ENCODE data around the gene TSR3. TPM values are rescaled to one million over a fixed set of nuclear protein-coding genes. Genes with fewer than 3 reads are reported as not detected.

The TSR3 gene
- total and polyA plus RNA-seq, 4 donors, result 20.3 to 29.9 (median 28.9) TPM

DNA sequence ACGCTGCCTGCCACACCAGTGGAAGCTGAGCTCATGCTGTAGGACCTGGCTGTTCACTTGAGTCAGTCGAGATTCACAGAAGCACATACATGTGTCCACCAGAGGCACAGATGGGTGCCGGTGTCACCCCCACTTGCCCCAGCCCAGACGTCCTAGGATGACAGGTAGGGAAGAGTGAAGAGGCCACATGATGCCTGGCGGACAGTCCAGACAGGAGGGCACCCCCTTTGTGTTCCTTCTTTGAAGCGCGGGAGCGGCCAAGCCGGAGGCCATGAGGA is 33.5 kb downstream of the TSR3 start:
- 84% methylated on average over 9 of the region's 9 CpGs for WGBS
- no peaks in the 10 kb centered on the region for H3K9me3 ChIP-seq (ENCODE audit: control insufficient read depth in 4 of 4, low read length in 3 of 4)

DNA sequence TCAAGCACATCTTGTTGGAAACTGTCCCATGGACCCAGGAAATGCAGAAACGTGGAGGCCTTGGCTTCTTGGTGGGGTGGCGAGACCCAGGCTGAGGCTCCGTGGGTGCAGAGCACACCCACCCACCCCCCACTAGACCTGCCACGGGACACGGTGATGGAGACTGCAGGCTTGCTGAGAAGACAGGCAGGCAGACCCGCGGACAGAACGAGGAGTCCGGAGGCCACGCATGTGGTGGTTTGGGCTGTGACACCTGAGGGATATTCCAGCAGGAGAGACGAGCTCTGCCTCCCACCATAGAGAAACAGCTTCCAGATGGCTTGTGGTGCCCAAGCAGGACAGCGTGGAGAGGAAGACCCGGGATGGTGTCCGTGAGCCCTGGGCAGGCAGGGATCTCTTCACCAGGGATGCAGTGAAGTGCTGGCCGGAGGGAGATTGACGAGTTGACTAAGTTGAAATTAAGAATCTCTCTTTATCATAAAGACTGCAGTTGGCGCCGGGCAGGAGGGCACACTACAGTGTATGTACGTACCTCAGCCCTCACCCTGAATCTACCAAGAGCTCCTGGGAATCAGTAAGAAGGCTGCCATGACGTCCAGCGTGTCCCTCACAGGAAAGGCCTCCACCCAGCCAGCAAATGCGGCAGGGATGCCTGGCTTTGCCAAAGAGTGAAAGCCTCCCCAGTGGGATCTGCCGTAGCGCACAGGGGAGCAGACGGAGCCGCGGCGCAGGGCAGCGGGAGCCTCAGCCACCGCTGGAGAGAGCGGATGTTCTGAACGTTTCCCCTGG is 34.0 kb downstream of the TSR3 start:
- Histone ChIP-seq H3K4me1 (ENCODE audit: control insufficient read depth in 4 of 4, insufficient read depth in 4 of 4, low read length in 3 of 4) (peaks cover 0 to 14% (median 9%) of the 10 kb centered on the region in 4 donors), H3K36me3 (ENCODE audit: control insufficient read depth in 4 of 4, insufficient read depth in 3 of 4, low read depth in 1 of 4, low read length in 3 of 4) (peaks cover 38 to 75% (median 46%) of the 10 kb centered on the region in 4 donors), H3K27me3 (ENCODE audit: control insufficient read depth in 4 of 4, insufficient read depth in 4 of 4, low read length in 3 of 4) (no peaks in the 10 kb centered on the region), H3K9ac (ENCODE audit: low read depth in 1 of 2, low read length in 2 of 2) (no peak overlapping the region), H3K27ac (ENCODE audit: low read depth in 1 of 2, low read length in 2 of 2) (no peak overlapping the region), H3K4me3 (ENCODE audit: low read depth in 1 of 3, low read length in 3 of 3) (no peak overlapping the region), H3K9me3 (ENCODE audit: control insufficient read depth in 4 of 4, low read length in 3 of 4) (no peaks in the 10 kb centered on the region)
- no peak for DNase-seq (ENCODE audit: low spot score)
- no peak for TF ChIP-seq GABPA (IDR thresholded peaks at IDR 0.05 in 1 of 2, conservative IDR thresholded peaks at IDR 0.05 in 1 of 2)
- no peak for TF ChIP-seq RAD21 (IDR thresholded peaks at IDR 0.05)
- no peak for TF ChIP-seq JUND (IDR thresholded peaks at IDR 0.05)
- TF ChIP-seq TAF1 (conservative IDR thresholded peaks at IDR 0.05), result no peak
- TF ChIP-seq, protein P1, sequence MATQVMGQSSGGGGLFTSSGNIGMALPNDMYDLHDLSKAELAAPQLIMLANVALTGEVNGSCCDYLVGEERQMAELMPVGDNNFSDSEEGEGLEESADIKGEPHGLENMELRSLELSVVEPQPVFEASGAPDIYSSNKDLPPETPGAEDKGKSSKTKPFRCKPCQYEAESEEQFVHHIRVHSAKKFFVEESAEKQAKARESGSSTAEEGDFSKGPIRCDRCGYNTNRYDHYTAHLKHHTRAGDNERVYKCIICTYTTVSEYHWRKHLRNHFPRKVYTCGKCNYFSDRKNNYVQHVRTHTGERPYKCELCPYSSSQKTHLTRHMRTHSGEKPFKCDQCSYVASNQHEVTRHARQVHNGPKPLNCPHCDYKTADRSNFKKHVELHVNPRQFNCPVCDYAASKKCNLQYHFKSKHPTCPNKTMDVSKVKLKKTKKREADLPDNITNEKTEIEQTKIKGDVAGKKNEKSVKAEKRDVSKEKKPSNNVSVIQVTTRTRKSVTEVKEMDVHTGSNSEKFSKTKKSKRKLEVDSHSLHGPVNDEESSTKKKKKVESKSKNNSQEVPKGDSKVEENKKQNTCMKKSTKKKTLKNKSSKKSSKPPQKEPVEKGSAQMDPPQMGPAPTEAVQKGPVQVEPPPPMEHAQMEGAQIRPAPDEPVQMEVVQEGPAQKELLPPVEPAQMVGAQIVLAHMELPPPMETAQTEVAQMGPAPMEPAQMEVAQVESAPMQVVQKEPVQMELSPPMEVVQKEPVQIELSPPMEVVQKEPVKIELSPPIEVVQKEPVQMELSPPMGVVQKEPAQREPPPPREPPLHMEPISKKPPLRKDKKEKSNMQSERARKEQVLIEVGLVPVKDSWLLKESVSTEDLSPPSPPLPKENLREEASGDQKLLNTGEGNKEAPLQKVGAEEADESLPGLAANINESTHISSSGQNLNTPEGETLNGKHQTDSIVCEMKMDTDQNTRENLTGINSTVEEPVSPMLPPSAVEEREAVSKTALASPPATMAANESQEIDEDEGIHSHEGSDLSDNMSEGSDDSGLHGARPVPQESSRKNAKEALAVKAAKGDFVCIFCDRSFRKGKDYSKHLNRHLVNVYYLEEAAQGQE (IDR thresholded peaks at IDR 0.05), result no peak
- no peak for TF ChIP-seq HNF4A (conservative IDR thresholded peaks at IDR 0.05)
- TF ChIP-seq SP1 (IDR thresholded peaks at IDR 0.05), result no peak
- TF ChIP-seq, protein P2, sequence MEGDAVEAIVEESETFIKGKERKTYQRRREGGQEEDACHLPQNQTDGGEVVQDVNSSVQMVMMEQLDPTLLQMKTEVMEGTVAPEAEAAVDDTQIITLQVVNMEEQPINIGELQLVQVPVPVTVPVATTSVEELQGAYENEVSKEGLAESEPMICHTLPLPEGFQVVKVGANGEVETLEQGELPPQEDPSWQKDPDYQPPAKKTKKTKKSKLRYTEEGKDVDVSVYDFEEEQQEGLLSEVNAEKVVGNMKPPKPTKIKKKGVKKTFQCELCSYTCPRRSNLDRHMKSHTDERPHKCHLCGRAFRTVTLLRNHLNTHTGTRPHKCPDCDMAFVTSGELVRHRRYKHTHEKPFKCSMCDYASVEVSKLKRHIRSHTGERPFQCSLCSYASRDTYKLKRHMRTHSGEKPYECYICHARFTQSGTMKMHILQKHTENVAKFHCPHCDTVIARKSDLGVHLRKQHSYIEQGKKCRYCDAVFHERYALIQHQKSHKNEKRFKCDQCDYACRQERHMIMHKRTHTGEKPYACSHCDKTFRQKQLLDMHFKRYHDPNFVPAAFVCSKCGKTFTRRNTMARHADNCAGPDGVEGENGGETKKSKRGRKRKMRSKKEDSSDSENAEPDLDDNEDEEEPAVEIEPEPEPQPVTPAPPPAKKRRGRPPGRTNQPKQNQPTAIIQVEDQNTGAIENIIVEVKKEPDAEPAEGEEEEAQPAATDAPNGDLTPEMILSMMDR (IDR thresholded peaks at IDR 0.05; ENCODE audit: low read depth, low read length, missing input control), result no peak
- no peak for TF ChIP-seq FOXA2 (IDR thresholded peaks at IDR 0.05)
- TF ChIP-seq NR2F2 (IDR thresholded peaks at IDR 0.05), result no peak
- TF ChIP-seq RXRA (IDR thresholded peaks at IDR 0.05), result no peak
- TF ChIP-seq FOXA1 (IDR thresholded peaks at IDR 0.05), result no peak
- no peak for TF ChIP-seq YY1 (IDR thresholded peaks at IDR 0.05)
- no peak for TF ChIP-seq HNF4G (IDR thresholded peaks at IDR 0.05)
- TF ChIP-seq, protein P3, sequence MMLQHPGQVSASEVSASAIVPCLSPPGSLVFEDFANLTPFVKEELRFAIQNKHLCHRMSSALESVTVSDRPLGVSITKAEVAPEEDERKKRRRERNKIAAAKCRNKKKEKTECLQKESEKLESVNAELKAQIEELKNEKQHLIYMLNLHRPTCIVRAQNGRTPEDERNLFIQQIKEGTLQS (IDR thresholded peaks at IDR 0.05), result no peak
- TF ChIP-seq, protein P4, sequence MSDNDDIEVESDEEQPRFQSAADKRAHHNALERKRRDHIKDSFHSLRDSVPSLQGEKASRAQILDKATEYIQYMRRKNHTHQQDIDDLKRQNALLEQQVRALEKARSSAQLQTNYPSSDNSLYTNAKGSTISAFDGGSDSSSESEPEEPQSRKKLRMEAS (IDR thresholded peaks at IDR 0.05), result no peak
- TF ChIP-seq, protein P5, sequence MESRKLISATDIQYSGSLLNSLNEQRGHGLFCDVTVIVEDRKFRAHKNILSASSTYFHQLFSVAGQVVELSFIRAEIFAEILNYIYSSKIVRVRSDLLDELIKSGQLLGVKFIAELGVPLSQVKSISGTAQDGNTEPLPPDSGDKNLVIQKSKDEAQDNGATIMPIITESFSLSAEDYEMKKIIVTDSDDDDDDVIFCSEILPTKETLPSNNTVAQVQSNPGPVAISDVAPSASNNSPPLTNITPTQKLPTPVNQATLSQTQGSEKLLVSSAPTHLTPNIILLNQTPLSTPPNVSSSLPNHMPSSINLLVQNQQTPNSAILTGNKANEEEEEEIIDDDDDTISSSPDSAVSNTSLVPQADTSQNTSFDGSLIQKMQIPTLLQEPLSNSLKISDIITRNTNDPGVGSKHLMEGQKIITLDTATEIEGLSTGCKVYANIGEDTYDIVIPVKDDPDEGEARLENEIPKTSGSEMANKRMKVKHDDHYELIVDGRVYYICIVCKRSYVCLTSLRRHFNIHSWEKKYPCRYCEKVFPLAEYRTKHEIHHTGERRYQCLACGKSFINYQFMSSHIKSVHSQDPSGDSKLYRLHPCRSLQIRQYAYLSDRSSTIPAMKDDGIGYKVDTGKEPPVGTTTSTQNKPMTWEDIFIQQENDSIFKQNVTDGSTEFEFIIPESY (IDR thresholded peaks at IDR 0.05), result no peak
- TF ChIP-seq EGR1 (IDR thresholded peaks at IDR 0.05; ENCODE audit: low read depth in 2 of 2), result no peak
- 94% methylated on average over 32 of the region's 32 CpGs for WGBS

More for the DNA sequence above, 33.5 kb downstream of the TSR3 start:
- no peak for DNase-seq (ENCODE audit: low spot score)
- TF ChIP-seq JUND (IDR thresholded peaks at IDR 0.05) (no peak), HNF4A (conservative IDR thresholded peaks at IDR 0.05) (no peak), EGR1 (IDR thresholded peaks at IDR 0.05; ENCODE audit: low read depth in 2 of 2) (no peak), FOXA1 (IDR thresholded peaks at IDR 0.05) (no peak), SP1 (IDR thresholded peaks at IDR 0.05) (no peak)
- TF ChIP-seq, protein P1 (IDR thresholded peaks at IDR 0.05), result no peak
- Histone ChIP-seq H3K36me3 (ENCODE audit: control insufficient read depth in 4 of 4, insufficient read depth in 3 of 4, low read depth in 1 of 4, low read length in 3 of 4) (peaks cover 38 to 77% (median 46%) of the 10 kb centered on the region in 4 donors), H3K27me3 (ENCODE audit: control insufficient read depth in 4 of 4, insufficient read depth in 4 of 4, low read length in 3 of 4) (no peaks in the 10 kb centered on the region), H3K9ac (ENCODE audit: low read depth in 1 of 2, low read length in 2 of 2) (no peak overlapping the region), H3K4me1 (ENCODE audit: control insufficient read depth in 4 of 4, insufficient read depth in 4 of 4, low read length in 3 of 4) (peaks cover 0 to 9% (median 4%) of the 10 kb centered on the region in 4 donors), H3K27ac (ENCODE audit: low read depth in 1 of 2, low read length in 2 of 2) (no peak overlapping the region), H3K4me3 (ENCODE audit: low read depth in 1 of 3, low read length in 3 of 3) (no peak overlapping the region)

All from liver (tissue), 9 donors.